Measurements from ENCODE around the gene CCDC24. TPM values are rescaled to one million over a fixed set of nuclear protein-coding genes. Genes with fewer than 3 reads are reported as not detected.

CCDC24 gene
- total RNA-seq, 3 donors from 2014 or later (not counting 1 experiment from before 2014, with no cell fraction given) = 3.8 to 5.2 (median 3.9) TPM

DNA sequence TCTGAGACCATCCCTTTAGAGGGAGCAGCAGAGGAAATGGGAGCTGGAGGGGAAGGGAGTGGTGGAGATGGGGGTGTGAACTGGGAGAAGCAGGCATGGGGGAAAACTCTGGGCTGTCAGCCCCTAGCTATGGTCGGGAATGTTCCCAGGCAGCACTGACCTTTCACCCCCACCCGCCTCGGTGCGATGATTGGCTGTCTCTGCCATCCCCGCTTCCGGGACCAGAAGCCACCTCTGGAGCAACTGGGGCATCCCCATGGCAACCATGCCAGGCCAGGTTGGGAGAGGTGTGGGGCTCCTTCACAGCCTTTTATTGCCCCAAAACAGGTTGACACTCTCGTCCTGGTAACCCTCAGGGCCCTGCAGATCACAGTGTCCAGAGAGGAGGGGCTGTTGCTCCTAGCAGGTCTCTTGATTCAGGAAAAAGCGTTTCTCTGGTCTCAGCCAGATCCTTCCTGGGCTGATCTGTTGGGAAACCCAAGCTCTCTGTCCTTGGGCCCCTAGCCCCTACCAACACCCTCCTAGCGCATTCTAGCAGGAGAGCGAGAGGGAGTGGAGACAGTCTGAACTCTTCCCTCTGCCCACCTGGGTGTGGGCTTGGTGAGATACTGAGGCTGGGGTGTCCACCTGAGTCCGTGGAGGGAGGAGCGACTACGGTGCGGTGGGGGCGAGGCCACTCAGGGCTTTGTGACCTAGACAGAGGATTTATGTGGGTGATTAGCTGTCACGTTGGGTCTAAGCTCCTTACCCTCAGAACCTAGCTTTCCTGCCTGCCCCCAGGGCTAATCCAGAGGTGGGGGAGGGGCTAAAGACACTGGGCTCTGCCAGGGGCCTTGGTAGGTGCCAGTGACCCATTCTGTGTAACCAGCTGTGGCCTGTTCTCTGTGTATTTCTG lies 52.0 kb downstream of the CCDC24 start:
- H3K4me3 Mint-ChIP-seq = no peak overlapping the region
- no peaks in the 10 kb centered on the region for H3K4me1 ChIP-seq (ENCODE audit: control insufficient read depth, insufficient read depth, low read length)
- peaks cover 0 to 6% of the 10 kb centered on the region in 2 donors for H3K4me1 Mint-ChIP-seq
- WGBS (ENCODE audit: insufficient coverage) = 82% methylated on average over 15 of the region's 16 CpGs
- H3K4me3 ChIP-seq (ENCODE audit: low read length) = no peak overlapping the region
- no peaks in the 10 kb centered on the region for H3K36me3 Mint-ChIP-seq
- TF ChIP-seq, protein P1, sequence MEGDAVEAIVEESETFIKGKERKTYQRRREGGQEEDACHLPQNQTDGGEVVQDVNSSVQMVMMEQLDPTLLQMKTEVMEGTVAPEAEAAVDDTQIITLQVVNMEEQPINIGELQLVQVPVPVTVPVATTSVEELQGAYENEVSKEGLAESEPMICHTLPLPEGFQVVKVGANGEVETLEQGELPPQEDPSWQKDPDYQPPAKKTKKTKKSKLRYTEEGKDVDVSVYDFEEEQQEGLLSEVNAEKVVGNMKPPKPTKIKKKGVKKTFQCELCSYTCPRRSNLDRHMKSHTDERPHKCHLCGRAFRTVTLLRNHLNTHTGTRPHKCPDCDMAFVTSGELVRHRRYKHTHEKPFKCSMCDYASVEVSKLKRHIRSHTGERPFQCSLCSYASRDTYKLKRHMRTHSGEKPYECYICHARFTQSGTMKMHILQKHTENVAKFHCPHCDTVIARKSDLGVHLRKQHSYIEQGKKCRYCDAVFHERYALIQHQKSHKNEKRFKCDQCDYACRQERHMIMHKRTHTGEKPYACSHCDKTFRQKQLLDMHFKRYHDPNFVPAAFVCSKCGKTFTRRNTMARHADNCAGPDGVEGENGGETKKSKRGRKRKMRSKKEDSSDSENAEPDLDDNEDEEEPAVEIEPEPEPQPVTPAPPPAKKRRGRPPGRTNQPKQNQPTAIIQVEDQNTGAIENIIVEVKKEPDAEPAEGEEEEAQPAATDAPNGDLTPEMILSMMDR (IDR thresholded peaks at IDR 0.05) = no peak
- H3K27me3 Mint-ChIP-seq (ENCODE audit: low read depth in 2 of 2) = peaks cover 13 to 14% of the 10 kb centered on the region in 2 donors
- no peak overlapping the region for H3K27ac ChIP-seq (ENCODE audit: low read length)
- no peaks in the 10 kb centered on the region for H3K9me3 Mint-ChIP-seq
- ATAC-seq (no peak), DNase-seq (no peak)
- H3K27me3 ChIP-seq (ENCODE audit: control insufficient read depth, insufficient read depth, low read length) = no peaks in the 10 kb centered on the region
- no peaks in the 10 kb centered on the region for H3K36me3 ChIP-seq (ENCODE audit: control insufficient read depth, insufficient read depth, low read length)
- intact Hi-C loops (cut with micrococcal nuclease) = no loop called here
- no peak overlapping the region for H3K27ac Mint-ChIP-seq
- no peaks in the 10 kb centered on the region for H3K9me3 ChIP-seq (ENCODE audit: control insufficient read depth, insufficient read depth, low read length)

DNA sequence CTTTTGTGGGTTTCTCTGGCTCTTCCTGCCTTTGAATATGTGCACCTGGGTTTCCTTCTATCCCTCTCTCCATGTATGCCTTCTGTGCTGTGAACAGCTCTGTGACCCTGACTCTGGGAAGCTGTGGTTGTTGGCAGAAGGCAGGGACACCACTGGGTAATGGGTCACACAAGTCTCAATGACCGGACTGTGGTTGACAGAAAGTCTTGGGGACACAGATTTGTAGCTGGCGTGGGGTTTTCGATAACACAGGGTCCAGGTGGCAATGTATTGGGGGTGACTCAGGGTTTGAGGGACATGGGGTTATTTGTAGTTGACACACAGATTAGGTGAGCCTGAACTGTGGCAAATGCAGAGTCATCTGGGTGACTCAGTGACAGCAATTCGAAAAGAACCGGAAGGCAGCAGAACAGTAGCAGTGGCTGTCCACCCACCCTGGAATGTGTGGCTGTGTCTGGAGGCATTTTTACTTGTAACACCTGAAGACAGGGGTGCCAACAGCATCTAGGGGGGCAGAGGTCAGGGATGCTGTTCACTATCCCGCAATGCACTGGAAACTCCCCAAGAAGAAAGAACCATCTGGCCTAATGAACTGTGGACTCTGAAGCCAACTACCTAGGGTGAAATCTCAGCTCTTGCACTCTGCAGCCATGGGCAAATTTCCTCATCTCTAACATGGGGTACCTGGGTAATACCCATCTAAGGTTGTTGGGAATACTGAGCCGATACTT lies 52.8 kb downstream of the CCDC24 start:
- H3K9me3 ChIP-seq (ENCODE audit: control insufficient read depth, insufficient read depth, low read length) = no peaks in the 10 kb centered on the region
- no peak overlapping the region for H3K27ac ChIP-seq (ENCODE audit: low read length)
- no peak overlapping the region for H3K4me3 ChIP-seq (ENCODE audit: low read length)
- intact Hi-C loops (cut with micrococcal nuclease) = no loop called here
- Mint-ChIP-seq H3K27ac (no peak overlapping the region), H3K27me3 (ENCODE audit: low read depth in 2 of 2) (peaks cover 13 to 14% of the 10 kb centered on the region in 2 donors), H3K4me3 (no peak overlapping the region), H3K4me1 (peaks cover 0 to 6% of the 10 kb centered on the region in 2 donors), H3K36me3 (no peaks in the 10 kb centered on the region), H3K9me3 (no peaks in the 10 kb centered on the region)
- ATAC-seq (no peak), DNase-seq (no peak)
- H3K4me1 ChIP-seq (ENCODE audit: control insufficient read depth, insufficient read depth, low read length) = no peaks in the 10 kb centered on the region
- 79% methylated on average over 7 of the region's 7 CpGs for WGBS (ENCODE audit: insufficient coverage)
- no peaks in the 10 kb centered on the region for H3K36me3 ChIP-seq (ENCODE audit: control insufficient read depth, insufficient read depth, low read length)
- TF ChIP-seq, protein P1 (IDR thresholded peaks at IDR 0.05) = no peak
- no peaks in the 10 kb centered on the region for H3K27me3 ChIP-seq (ENCODE audit: control insufficient read depth, insufficient read depth, low read length)

DNA sequence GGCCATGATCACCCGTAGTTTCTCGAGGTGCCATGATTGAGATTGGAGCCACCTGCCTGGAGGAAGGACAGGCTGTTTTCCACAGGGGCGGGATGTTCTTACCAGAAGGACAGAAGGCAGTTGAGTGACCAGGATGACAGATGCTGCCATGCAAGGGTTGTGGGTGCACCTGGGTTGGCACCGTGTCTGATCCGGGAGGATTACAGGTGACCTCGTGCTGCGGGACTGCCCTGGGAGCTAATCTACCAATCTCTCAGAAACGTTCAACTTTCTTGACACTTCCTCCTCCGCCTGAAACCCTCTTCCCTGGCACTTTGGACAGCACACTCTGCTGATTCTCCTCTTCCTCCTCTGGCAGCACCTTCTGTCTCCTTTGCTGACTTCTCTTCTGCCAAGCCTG lies 53.7 kb downstream of the CCDC24 start:
- Mint-ChIP-seq H3K9me3 (no peaks in the 10 kb centered on the region), H3K36me3 (no peaks in the 10 kb centered on the region), H3K27ac (no peak overlapping the region), H3K4me3 (no peak overlapping the region), H3K27me3 (ENCODE audit: low read depth in 2 of 2) (peaks cover 8 to 11% of the 10 kb centered on the region in 2 donors), H3K4me1 (peaks cover 0 to 6% of the 10 kb centered on the region in 2 donors)
- no peak overlapping the region for H3K27ac ChIP-seq (ENCODE audit: low read length)
- no peaks in the 10 kb centered on the region for H3K27me3 ChIP-seq (ENCODE audit: control insufficient read depth, insufficient read depth, low read length)
- WGBS (ENCODE audit: insufficient coverage) = 82% methylated on average over 9 of the region's 9 CpGs
- DNase-seq (no peak), ATAC-seq (no peak)
- no peaks in the 10 kb centered on the region for H3K9me3 ChIP-seq (ENCODE audit: control insufficient read depth, insufficient read depth, low read length)
- intact Hi-C loops (cut with micrococcal nuclease) = no loop called here
- no peak overlapping the region for H3K4me3 ChIP-seq (ENCODE audit: low read length)
- no peaks in the 10 kb centered on the region for H3K36me3 ChIP-seq (ENCODE audit: control insufficient read depth, insufficient read depth, low read length)
- H3K4me1 ChIP-seq (ENCODE audit: control insufficient read depth, insufficient read depth, low read length) = no peaks in the 10 kb centered on the region
- TF ChIP-seq, protein P1 (IDR thresholded peaks at IDR 0.05) = no peak

Other genes starting within 250 kb of the CCDC24 start
- 1 to 10 TPM in 1 of 3 donors, not detected in 2; 1.4 TPM for gene ARTN, start 57.8 kb upstream of the CCDC24 start, total RNA-seq
- 10 to 100 TPM; 18.1 to 22.7 (median 18.4) TPM for gene IPO13, start 44.6 kb upstream of the CCDC24 start, total RNA-seq
- gene DPH2, start 21.6 kb upstream of the CCDC24 start, total RNA-seq = 10 to 100 TPM; 18.2 to 27.3 (median 18.8) TPM
- 100 to 1,000 TPM in 2 of 3 donors, 10 to 100 TPM in 1; 76.3 to 115 (median 113) TPM for gene ATP6V0B, start 16.6 kb upstream of the CCDC24 start, total RNA-seq
- 1 to 10 TPM; 1.5 to 5.5 (median 2.2) TPM for gene B4GALT2, start 12.4 kb upstream of the CCDC24 start, total RNA-seq
- under 1 TPM in 2 of 3 donors, not detected in 1; 0.29 to 0.55 TPM for gene SLC6A9, start 39.9 kb downstream of the CCDC24 start, total RNA-seq
- gene KLF17, start 127.2 kb downstream of the CCDC24 start, total RNA-seq = not detected
- not detected for gene KLF18, start 150.0 kb downstream of the CCDC24 start, total RNA-seq
- gene DMAP1, start 221.9 kb downstream of the CCDC24 start, total RNA-seq = 10 to 100 TPM; 61.1 to 73.3 (median 67.3) TPM